ENCODE data around the gene CAST.

DNA sequence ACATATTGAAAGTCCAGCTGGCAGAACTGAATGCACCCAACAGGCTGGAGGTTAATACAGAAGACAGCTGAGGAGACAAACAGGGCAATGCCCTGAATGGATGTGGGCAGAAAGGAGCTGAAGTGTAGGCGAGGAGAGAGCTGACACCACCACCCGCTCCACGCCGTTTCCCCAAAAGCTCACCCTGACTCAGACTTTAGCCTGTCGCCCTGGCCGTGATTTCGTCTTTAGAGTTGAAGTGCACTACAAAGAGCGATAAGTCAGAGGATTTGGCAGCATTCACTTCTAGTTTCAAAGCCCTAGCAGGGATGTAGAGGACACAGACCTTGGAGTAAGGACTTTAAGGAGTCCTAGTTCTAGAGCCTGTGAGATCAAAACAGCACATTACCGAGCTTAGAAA is 147.7 kb downstream of the CAST start:
- TF ChIP-seq, protein P1, sequence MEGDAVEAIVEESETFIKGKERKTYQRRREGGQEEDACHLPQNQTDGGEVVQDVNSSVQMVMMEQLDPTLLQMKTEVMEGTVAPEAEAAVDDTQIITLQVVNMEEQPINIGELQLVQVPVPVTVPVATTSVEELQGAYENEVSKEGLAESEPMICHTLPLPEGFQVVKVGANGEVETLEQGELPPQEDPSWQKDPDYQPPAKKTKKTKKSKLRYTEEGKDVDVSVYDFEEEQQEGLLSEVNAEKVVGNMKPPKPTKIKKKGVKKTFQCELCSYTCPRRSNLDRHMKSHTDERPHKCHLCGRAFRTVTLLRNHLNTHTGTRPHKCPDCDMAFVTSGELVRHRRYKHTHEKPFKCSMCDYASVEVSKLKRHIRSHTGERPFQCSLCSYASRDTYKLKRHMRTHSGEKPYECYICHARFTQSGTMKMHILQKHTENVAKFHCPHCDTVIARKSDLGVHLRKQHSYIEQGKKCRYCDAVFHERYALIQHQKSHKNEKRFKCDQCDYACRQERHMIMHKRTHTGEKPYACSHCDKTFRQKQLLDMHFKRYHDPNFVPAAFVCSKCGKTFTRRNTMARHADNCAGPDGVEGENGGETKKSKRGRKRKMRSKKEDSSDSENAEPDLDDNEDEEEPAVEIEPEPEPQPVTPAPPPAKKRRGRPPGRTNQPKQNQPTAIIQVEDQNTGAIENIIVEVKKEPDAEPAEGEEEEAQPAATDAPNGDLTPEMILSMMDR (IDR thresholded peaks at IDR 0.05): no peak
- no peak for TF ChIP-seq POLR2A (IDR thresholded peaks at IDR 0.05)

Data from esophagus squamous epithelium (tissue), 4 donors.